ENCODE data around the gene CYS1.
"Not testable (repeated sequence)": the region's sequence is repeated elsewhere in the genome, so short reads cannot be mapped to it uniquely, and the experiment has no call there.

CYS1 gene

DNA sequence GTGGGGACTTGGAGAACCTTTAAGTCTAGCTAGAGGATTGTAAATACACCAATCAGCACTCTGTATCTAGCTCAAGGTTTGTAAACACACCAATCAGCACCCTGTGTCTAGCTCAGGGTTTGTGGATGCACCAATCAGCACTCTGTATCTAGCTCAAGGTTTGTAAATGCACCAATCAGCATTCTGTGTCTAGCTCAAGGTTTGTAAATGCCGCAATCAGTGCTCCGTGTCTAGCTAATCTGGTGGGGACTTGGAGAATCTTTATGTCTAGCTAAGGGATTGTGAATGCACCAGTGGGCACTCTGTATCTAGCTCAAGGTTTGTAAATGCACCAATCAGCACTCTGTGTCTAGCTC, 11.7 kb upstream of the CYS1 start:
- DNase-seq, result not testable (repeated sequence)

DNA sequence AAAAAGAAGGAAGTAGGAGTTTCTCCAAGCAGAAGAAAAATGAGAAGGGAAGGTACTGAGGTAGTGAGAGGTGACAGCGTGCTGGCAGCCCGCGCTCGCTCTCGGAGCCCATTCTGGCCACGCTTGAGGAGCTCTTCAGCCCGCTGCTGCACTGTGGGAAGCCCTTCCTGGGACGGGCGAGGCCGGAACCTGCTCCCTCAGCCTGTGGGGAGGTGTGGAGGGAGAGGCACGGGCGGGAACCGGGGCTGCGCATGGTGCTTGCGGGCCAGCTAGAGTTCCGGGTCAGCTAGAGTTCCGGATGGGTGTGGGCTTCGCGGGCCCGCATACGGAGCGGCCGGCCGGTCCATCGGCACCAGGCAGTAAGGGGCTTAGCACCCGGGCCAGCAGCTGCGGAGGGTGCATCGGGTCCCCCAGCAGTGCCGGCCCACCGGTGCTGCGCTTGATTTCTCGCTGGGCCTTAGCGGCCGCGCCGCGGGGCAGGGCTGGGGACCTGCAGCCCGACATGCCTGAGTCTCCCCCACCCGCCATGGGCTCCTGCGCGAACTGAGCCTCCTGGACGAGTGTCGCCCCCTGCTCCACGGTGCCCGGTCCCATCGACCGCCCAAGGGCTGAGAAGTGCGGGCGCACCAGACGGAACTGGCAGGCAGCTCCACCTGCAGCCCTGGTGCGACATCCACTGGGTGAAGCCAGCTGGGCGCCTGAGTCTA, 11.1 kb upstream of the CYS1 start:
- DNase-seq, result no peak

DNA sequence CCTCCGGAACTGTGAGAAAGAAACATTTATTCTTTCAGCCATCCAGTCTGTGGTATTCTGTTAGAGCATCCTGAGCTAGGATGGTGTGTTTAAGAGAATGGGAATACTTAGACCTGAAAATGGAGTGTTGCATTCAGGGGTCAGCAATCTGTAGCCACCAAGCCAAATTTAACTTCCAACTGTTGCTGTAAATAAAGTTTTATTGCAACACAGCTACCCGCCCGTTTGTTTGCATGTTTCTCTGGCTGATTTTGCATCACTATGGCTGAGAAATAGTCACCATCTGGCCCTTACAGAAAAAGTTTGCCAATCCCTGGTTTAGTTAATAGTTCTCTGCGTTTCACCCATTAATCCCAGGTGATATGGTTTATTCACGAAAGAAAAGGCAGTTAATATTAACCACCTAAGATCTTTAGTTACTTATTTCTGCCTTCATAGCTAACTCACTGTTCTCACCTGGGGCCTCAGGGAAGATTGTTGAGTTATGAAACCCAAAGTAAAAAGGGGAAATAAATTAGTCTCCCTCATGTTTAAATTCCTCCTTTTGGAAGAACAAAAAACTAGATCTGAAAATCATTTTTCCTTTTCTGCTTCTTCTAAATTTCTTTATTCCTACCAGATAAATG, 9.5 kb upstream of the CYS1 start:
- DNase-seq, result no peak

DNA sequence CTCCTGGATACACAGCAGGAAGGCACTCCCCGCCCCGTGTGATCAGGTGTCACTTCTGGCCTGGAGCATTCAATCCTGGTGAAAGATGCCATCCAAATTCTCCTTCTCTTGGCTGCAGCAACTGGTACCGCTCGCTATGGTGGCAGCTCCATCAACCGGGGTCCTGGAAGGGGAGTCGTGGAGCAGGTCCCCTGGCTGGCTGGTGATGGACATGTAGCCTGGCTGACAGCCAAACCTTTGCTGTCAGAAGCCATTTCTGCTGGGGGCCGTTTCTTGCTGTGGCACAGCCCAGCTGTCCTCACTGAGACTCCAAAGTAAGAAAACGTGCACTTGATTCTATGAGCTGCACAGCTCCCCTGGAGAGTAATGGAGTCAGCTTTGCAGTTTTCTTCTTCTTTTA, 7.1 kb upstream of the CYS1 start:
- DNase-seq, result no peak

- DNase-seq, result no peak
Measured at GRCh38 chr2:10086950-10087349, 6.7 kb upstream of the CYS1 start.

DNA sequence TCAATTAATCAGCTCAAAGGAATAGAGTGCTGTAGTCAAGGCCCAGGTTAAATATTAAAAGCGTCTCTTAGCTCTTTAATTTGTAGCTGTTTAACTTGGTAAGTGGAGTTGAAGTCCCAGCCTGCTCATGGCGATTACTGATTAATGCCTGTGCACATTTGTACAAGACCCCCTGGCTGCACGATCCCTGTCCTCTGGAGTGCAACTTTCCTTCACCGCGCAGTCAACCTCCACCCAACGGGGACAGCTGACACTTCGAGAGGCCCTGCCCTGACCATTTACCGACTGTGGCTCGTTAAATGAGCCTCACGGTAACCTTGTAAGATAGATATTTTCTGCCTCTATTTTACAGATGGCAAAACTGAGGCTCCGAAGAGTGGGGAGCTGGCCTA, 5.5 kb upstream of the CYS1 start:
- DNase-seq, result no peak

- DNase-seq, result no peak
Measured at GRCh38 chr2:10085043-10085667, 4.9 kb upstream of the CYS1 start.

GRCh38 chr2:10084223-10084865, 4.1 kb upstream of the CYS1 start:
- no peak for DNase-seq

- no peak for DNase-seq
Measured at GRCh38 chr2:10083692-10084211, 3.5 kb upstream of the CYS1 start.

DNA sequence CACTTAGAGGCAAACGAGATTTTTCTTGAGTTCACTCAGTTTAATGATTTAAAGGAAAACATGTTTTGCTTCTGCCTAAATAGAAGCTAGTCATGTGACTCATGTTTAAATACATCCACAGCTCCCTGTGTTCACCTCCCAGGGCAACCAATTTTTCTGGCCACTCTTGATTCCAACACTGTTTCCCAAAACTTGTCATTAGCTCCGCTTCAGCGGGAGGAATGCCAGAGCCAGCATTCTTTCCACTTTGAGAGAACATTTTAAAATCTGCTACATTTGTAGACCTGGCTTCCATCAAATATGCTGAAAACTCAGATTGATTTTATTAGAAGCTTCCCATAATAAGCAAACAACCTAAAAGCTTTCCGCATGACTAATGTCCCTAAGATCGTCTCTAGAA, 2.8 kb upstream of the CYS1 start:
- DNase-seq, result no peak

DNA sequence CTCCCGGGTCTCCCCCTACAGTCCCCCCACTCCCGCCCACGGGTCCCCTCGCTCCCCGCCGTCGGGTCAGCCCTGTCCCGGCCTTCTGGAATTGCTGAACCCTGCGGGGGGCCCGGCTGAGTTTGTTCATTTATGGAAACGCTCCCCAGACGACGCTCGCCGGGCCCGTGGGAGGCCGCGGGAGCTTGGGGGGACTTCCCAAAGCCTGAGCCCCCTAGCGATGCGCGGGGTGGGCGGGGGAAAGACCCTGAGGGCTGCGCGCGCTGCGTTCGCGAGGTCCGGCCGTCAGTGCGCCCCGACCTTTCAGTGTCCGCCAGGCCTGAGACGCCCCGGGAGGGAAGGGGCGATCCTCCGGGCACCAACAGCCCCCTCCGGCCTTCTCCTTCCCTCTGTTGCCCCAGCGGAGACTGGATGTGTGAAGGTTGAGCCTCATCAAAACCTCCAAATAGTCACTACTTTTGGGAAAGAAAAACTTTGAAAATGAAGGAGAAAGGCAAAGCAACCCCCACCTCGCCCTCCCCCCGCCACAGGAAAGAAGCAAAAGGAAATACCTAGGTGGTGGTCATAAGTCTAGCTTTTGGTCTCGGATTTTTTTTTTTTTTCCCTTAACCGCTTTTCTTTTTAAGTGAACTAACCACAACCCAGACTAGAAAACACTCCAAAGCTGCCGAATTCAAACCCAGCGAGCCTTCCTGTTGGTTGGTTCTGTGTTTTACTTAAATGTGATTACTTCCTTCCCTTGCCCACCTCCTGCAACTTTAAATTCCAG, 509 bp upstream of the CYS1 start:
- no peak for DNase-seq

- DNase-seq, result no peak
Measured at GRCh38 chr2:10079266-10079869, 843 bp downstream of the CYS1 start.

DNA sequence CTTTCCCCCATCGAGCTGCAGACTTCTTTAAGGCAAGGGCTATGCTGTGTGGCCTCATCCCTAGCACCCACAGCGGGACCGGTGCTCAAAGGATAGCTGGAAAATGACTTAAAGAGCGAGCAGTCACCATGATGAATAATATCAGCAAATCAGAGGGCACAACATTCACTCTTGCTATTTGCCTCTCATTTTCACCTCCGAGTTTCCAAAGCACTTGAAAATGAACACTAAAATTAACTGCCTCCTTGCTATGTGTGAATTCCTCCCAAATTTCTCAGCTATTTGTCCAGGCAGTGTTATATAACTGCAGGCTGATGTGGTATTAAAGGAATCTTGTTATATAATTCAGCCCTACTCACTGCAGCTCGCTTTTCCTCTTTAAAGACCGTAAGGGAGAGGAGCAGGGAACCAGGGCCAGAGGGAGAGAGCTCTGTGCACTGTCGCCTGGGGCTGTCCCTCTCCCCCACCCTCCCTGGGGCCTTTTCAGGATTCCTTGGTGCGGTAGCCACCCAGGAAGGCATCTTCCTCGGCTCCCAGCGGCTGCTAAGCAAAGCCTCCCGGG, 1.4 kb downstream of the CYS1 start:
- DNase-seq, result no peak

DNA sequence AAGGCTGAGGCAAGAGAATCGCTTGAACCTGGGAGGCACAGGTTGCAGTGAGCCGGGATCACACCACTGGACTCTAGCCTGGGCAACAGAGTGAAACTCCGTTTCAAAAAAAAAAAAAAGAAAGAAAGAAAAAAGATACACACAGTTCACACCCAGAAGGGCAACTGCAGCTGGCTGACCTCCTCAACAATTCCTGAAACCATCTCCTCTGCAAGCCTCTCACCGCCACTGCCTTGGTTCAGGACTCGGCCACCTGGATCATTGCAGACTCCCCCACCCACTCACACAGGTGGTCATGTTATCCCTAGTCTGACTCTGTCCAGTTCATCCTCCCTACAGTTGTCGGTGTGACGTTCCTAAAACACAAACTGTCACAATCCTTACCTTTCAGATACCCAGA, 2.2 kb downstream of the CYS1 start:
- no peak for DNase-seq

DNA sequence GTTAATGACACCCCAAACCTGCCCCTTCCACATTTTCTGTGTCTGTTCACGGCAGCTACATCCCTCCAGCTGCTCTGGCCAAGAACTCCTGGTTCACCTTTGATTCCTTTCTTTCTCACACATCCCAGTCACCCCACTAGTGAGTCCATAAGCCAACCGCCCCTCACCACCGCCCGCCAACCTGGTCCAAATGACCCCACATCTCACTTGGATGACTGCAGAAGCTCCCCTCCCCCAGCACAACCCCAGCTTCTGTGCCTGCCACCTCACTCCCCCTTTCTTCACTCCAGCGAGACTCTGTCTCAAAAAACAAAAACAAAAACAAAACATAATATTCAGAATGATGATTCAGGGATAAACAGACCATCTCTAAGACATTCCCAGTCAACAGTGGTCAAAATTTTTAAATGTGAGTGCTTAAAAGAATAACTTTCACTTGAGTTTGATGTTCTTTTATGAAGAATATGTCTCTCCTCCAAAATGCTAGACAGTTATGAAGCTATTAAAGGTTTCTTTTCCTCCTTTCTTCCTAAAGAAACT, 3.2 kb downstream of the CYS1 start:
- DNase-seq, result no peak

- DNase-seq, result no peak
Measured at GRCh38 chr2:10076511-10076910, 3.7 kb downstream of the CYS1 start.

GRCh38 chr2:10075571-10076209, 4.5 kb downstream of the CYS1 start:
- DNase-seq, result no peak

DNA sequence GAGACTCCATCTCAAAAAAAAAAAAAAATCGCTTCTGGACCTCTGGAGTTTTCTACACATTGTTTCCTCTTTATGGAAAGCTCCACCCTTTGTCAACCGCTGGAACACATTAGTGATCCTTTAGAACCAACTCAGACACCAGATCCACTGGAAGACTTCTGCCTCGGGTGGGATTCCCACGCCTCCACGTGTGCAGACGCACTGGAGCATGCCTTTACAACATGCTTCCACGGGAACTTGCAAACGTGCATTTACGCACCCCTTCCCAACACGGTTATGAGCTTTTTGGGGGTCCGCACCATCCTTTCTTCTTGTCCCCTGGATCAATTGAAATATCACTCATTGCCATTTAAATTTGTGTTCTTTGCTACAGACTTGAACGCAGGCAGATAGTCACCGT, 5.1 kb downstream of the CYS1 start:
- no peak for DNase-seq

- no peak for DNase-seq
Measured at GRCh38 chr2:10073706-10074105, 6.5 kb downstream of the CYS1 start.

GRCh38 chr2:10072656-10073480, 7.3 kb downstream of the CYS1 start:
- peak; percentile 87 to 88 for DNase-seq

Measured in inflammatory macrophage (primary cell).